Calu3 (cell line): ENCODE data around the gene TMEM108. TPM values are rescaled to one million over a fixed set of nuclear protein-coding genes. Genes with fewer than 3 reads are reported as not detected.
"Not testable (repeated sequence)": the region's sequence is repeated elsewhere in the genome, so short reads cannot be mapped to it uniquely, and the experiment has no call there.

Experiments
- BruUV-seq: library from RNA; stranded (reverse); fragments of 400-500 nt; replicated peaks from 2 replicates; lab custom pipeline; 2021; lab: Mats Ljungman, UMichigan
- CTCF ChIA-PET: fragments of 300-600 bp; sonication (Branson Sonifier 250); formaldehyde crosslinking; loops from one replicate; lab custom pipeline; 2022; ENCODE audit warnings: antibody characterized with exemption; lab: Charles Lee
- DNase-seq: peaks from one replicate; pipeline ENCODE4 v3.0.0; 2022
- H3K27ac Mint-ChIP-seq: one replicate; pipeline ENCODE4 v1.8.0; 2022; ENCODE audit warnings: mixed read lengths; ENCODE audit not compliant: unreplicated experiment
- H3K27me3 Mint-ChIP-seq: one replicate; pipeline ENCODE4 v1.8.0; 2022; ENCODE audit warnings: mixed read lengths; ENCODE audit not compliant: unreplicated experiment
- H3K36me3 Mint-ChIP-seq: one replicate; pipeline ENCODE4 v1.8.0; 2022; ENCODE audit warnings: mild to moderate bottlenecking, moderate library complexity, mixed read lengths; ENCODE audit not compliant: insufficient read depth, unreplicated experiment
- H3K4me1 Mint-ChIP-seq: one replicate; pipeline ENCODE4 v1.8.0; 2022; ENCODE audit warnings: mild to moderate bottlenecking, low read depth, mixed read lengths; ENCODE audit not compliant: unreplicated experiment
- H3K4me3 Mint-ChIP-seq: one replicate; pipeline ENCODE4 v1.8.0; 2022; ENCODE audit warnings: mild to moderate bottlenecking, low read depth, moderate library complexity, mixed read lengths; ENCODE audit not compliant: unreplicated experiment
- H3K9me3 Mint-ChIP-seq: one replicate; pipeline ENCODE4 v1.8.0; 2022; ENCODE audit warnings: low read depth, mixed read lengths; ENCODE audit not compliant: unreplicated experiment
- intact Hi-C: fragments of 100-400 bp; cut with micrococcal nuclease; formaldehyde crosslinking; loops from one replicate; pipeline ENCODE4 v1.10.0; 2022; ENCODE audit not compliant: unreplicated experiment
- total RNA-seq: library from RNA; stranded (reverse); gene quantifications from 2 replicates; pipeline ENCODE4 v1.2.3, GENCODE V29; 2022
- TF ChIP-seq, protein P1 (sequence below): fragments of 200-600 bp; IDR thresholded peaks from one replicate; pipeline ENCODE4 v1.8.0; 2022; ENCODE audit warnings: antibody characterized with exemption; ENCODE audit not compliant: unreplicated experiment

The TMEM108 gene
- total RNA-seq, 1 experiment from 2014 or later = not detected

DNA sequence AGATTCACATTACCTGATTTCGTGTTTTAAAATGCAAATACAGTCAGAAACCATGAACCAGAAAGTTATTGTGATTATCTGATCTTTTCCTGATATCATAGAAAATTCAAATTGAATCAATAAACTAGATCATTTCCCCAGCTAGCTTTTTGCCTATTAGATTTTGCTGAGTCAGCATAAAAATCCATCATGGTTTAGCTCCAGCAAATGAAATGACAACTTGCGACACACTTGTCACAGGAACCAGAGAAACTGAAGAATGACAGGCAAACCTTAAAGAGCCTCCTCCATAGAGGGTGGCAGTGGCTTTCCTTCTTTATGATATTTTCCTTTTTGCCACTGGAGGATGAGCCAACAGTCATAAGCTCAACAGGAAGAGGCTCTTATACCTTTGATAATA lies 30.6 kb upstream of the TMEM108 start:
- TF ChIP-seq, protein P1, sequence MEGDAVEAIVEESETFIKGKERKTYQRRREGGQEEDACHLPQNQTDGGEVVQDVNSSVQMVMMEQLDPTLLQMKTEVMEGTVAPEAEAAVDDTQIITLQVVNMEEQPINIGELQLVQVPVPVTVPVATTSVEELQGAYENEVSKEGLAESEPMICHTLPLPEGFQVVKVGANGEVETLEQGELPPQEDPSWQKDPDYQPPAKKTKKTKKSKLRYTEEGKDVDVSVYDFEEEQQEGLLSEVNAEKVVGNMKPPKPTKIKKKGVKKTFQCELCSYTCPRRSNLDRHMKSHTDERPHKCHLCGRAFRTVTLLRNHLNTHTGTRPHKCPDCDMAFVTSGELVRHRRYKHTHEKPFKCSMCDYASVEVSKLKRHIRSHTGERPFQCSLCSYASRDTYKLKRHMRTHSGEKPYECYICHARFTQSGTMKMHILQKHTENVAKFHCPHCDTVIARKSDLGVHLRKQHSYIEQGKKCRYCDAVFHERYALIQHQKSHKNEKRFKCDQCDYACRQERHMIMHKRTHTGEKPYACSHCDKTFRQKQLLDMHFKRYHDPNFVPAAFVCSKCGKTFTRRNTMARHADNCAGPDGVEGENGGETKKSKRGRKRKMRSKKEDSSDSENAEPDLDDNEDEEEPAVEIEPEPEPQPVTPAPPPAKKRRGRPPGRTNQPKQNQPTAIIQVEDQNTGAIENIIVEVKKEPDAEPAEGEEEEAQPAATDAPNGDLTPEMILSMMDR = no peak
- H3K9me3 Mint-ChIP-seq = peaks cover 24% of the 10 kb centered on the region
- no peaks in the 10 kb centered on the region for H3K36me3 Mint-ChIP-seq
- H3K4me3 Mint-ChIP-seq = no peak overlapping the region
- intact Hi-C loops = no loop called here
- CTCF ChIA-PET = no interaction called here
- no peak for DNase-seq
- H3K27me3 Mint-ChIP-seq = no peaks in the 10 kb centered on the region
- no TSS peak for BruUV-seq
- no peak overlapping the region for H3K27ac Mint-ChIP-seq
- H3K4me1 Mint-ChIP-seq = no peaks in the 10 kb centered on the region

DNA sequence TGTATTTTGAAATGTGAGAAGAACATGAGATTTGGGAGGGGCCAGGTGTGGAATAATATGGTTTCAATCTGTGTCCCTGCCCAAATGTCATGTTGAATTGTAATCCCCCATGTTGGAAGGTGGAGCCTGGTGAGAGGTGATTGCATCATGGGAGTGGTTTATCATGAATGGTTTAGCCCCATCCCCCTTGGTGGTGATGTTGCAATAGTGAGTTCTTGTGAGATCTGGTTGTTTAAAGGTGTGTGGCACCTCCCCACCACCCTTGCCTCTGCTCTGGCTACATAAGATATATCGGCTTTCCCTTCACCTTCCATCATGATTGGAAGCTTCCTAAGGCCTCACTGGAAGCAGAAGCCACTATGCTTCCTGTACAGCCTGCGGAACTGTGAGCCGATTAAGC lies 23.9 kb upstream of the TMEM108 start:
- H3K27me3 Mint-ChIP-seq = peaks cover 25% of the 10 kb centered on the region
- H3K4me3 Mint-ChIP-seq = no peak overlapping the region
- no TSS peak for BruUV-seq
- H3K9me3 Mint-ChIP-seq = peaks cover 17% of the 10 kb centered on the region
- no peaks in the 10 kb centered on the region for H3K4me1 Mint-ChIP-seq
- intact Hi-C loops = no loop called here
- no peaks in the 10 kb centered on the region for H3K36me3 Mint-ChIP-seq
- CTCF ChIA-PET = no interaction called here
- TF ChIP-seq, protein P1 = no peak
- H3K27ac Mint-ChIP-seq = no peak overlapping the region
- no peak for DNase-seq

DNA sequence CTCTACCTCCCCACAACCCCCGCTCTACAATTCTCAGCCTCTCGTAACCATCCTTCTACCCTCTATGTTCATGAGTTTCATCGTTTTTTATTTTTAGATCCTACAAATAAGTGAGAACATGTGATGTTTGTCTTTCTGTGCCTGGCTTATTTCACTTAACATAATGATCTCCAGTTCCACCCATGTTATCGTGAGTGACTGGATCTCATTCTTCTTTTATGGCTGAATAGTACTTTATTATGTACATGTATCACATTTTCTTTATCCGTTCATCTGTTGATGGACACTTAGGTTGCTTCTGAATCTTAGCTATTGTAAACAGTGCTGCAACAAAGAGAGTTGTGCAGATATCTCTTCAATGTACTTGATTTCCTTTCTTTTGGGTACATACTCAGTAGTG lies 22.6 kb upstream of the TMEM108 start:
- BruUV-seq, H3K36me3 Mint-ChIP-seq, CTCF ChIA-PET, H3K4me1 Mint-ChIP-seq, intact Hi-C loops, H3K27ac Mint-ChIP-seq, DNase-seq, H3K4me3 Mint-ChIP-seq: not testable (repeated sequence)
- peaks cover 37% of the 10 kb centered on the region for H3K27me3 Mint-ChIP-seq
- peaks cover 12% of the 10 kb centered on the region for H3K9me3 Mint-ChIP-seq

DNA sequence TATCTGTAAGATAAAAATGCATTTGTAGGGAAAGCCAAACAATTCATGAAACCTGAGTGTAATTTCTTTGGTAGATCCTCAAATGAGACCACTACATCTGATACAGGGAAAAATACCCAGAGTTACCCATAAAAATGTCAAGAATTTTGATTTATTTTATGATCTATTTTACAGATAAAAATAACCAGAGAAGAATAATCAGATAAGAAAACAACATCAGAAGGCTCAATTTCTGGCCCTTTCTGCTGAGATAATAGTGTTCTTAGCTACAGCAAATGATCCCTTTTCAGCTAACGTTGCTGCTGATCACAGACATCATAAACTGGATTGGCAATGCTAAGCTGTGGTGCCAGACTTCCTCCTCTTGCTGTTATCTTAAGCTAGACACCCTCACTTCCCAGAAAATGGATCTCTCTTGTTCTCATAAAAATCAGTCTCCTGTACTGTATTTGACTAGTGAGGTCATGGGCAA lies 21.3 kb upstream of the TMEM108 start:
- CTCF ChIA-PET = no interaction called here
- H3K27me3 Mint-ChIP-seq = peaks cover 37% of the 10 kb centered on the region
- no peaks in the 10 kb centered on the region for H3K4me1 Mint-ChIP-seq
- DNase-seq = no peak
- H3K27ac Mint-ChIP-seq = no peak overlapping the region
- no TSS peak for BruUV-seq
- TF ChIP-seq, protein P1 = no peak
- no peaks in the 10 kb centered on the region for H3K36me3 Mint-ChIP-seq
- H3K9me3 Mint-ChIP-seq = peaks cover 6% of the 10 kb centered on the region
- no peak overlapping the region for H3K4me3 Mint-ChIP-seq
- intact Hi-C loops = no loop called here

DNA sequence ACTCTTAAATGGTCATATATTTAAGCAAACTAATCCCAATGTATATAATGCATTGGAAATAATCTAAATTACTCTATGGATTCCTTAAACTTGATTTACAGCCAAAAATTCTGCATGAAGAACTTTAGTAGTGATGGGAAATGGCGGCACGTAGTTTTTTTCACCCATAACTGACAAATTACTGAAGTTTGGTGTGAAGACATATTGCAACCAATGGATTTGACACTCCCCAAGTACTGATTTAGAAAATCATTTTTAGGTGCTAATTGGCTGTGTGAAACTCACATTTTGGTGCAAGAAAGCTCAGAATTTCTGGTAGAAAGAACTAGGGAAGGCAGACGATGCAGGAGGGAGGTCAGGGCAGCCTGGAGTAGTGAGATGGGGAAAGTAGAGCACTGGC lies 19.3 kb upstream of the TMEM108 start:
- Mint-ChIP-seq H3K36me3 (no peaks in the 10 kb centered on the region), H3K4me3 (no peak overlapping the region), H3K9me3 (peaks cover 2% of the 10 kb centered on the region), H3K27me3 (peaks cover 44% of the 10 kb centered on the region), H3K4me1 (no peaks in the 10 kb centered on the region), H3K27ac (no peak overlapping the region)
- intact Hi-C loops = no loop called here
- no peak for DNase-seq
- TF ChIP-seq, protein P1 = no peak
- CTCF ChIA-PET = no interaction called here
- no TSS peak for BruUV-seq
